Stimulated activated CD4-positive, alpha-beta T cell treated with anti-CD3 and anti-CD28 coated beads, Interleukin-12 subunit alpha, Interleukin-12 subunit beta, amount 100 ng/mL, for 4 hours (primary cell): Measurements from ENCODE around the gene VAMP8.
"Not testable (repeated sequence)": the region's sequence is repeated elsewhere in the genome, so short reads cannot be mapped to it uniquely, and the experiment has no call there.

ENCODE experiments used
- DNase-seq: peaks from one replicate; pipeline ENCODE4 v3.0.0-alpha.2; 2020

The VAMP8 gene

GRCh38 chr2:85547859-85548607 lies 29.4 kb upstream of the VAMP8 start:
- no peak for DNase-seq

- no peak for DNase-seq
These were observed 28.8 kb upstream of the VAMP8 start for GRCh38 chr2:85548608-85548900.

GRCh38 chr2:85549095-85549494 lies 28.3 kb upstream of the VAMP8 start:
- DNase-seq, result no peak

- DNase-seq, result no peak
These were observed 27.6 kb upstream of the VAMP8 start for GRCh38 chr2:85549826-85550225.

GRCh38 chr2:85550486-85550885 lies 26.9 kb upstream of the VAMP8 start:
- DNase-seq, result no peak

GRCh38 chr2:85551698-85552678 lies 25.4 kb upstream of the VAMP8 start:
- DNase-seq, result peak; percentile 78

GRCh38 chr2:85553184-85553583 lies 24.2 kb upstream of the VAMP8 start:
- no peak for DNase-seq

GRCh38 chr2:85554980-85555612 lies 22.3 kb upstream of the VAMP8 start:
- no peak for DNase-seq

- DNase-seq, result no peak
These were observed 20.3 kb upstream of the VAMP8 start for GRCh38 chr2:85557130-85557529.

GRCh38 chr2:85558160-85558559 lies 19.2 kb upstream of the VAMP8 start:
- no peak for DNase-seq

- not testable (repeated sequence) for DNase-seq
These were observed 17.0 kb upstream of the VAMP8 start for GRCh38 chr2:85560403-85560726.

- no peak for DNase-seq
These were observed 16.5 kb upstream of the VAMP8 start for GRCh38 chr2:85560812-85561279.

GRCh38 chr2:85561280-85562212 lies 15.8 kb upstream of the VAMP8 start, which contains the start of gene GGCX:
TSS of gene GGCX (minus strand) at chr2:85561493. CDS start at chr2:85561428, 65 bp downstream.
- peak; percentile 92 for DNase-seq

GRCh38 chr2:85564144-85564563 lies 13.2 kb upstream of the VAMP8 start:
- no peak for DNase-seq

- no peak for DNase-seq
These were observed 11.1 kb upstream of the VAMP8 start for GRCh38 chr2:85566265-85566664.

GRCh38 chr2:85575739-85576138 lies 1.6 kb upstream of the VAMP8 start:
- DNase-seq, result no peak

GRCh38 chr2:85577063-85577385 lies 362 bp upstream of the VAMP8 start:
- DNase-seq, result no peak

- no peak for DNase-seq
These were observed 1.1 kb downstream of the VAMP8 start for GRCh38 chr2:85578243-85579180.

GRCh38 chr2:85579266-85579935 lies 2.0 kb downstream of the VAMP8 start:
- no peak for DNase-seq

GRCh38 chr2:85580206-85580605 lies 2.8 kb downstream of the VAMP8 start:
- no peak for DNase-seq

- no peak for DNase-seq
These were observed 5.1 kb downstream of the VAMP8 start for GRCh38 chr2:85582492-85582891.
